ENCODE data around the gene TSNAX. TPM values are rescaled to one million over a fixed set of nuclear protein-coding genes. Genes with fewer than 3 reads are reported as not detected.
"Not testable (repeated sequence)": the region's sequence is repeated elsewhere in the genome, so short reads cannot be mapped to it uniquely, and the experiment has no call there.

The TSNAX gene
- polyA plus RNA-seq (ENCODE audit: insufficient read length in 4 of 4), result 10 to 100 TPM; 47.0 to 63.9 (median 55.2) TPM

- peak; percentile 92 to 96 (median 92) for DNase-seq (ENCODE audit: low read depth in 4 of 4, low spot score in 2 of 4)
These were observed at the start of gene TSNAX for GRCh38 chr1:231528172-231529029. TSNAX (plus strand) TSS chr1:231528669; CDS start chr1:231528811, 142 bp downstream.

GRCh38 chr1:231478811-231479210, 49.7 kb upstream of the TSNAX start:
- no peak for DNase-seq (ENCODE audit: low read depth in 4 of 4, low spot score in 2 of 4)

DNA sequence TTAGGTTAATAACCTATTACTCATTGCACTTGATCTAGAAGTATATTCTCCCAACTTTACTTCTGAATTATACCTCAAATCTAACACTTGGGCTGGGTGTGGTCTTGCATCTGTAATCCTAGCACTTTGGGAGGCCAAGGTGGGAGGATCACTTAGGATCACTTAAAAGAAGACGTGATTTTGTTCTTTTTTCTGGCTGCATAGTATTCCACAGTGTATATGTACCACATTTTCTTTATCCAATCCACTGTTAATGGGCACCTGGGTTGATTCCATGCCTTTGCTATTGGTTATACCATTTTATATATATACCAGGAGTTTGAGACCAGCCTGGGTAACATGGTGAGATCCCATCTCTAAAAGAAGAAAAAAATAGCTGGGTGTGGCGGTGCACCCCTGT, 48.5 kb upstream of the TSNAX start:
- DNase-seq (ENCODE audit: low read depth in 4 of 4, low spot score in 2 of 4), result no peak

GRCh38 chr1:231481289-231481688, 47.2 kb upstream of the TSNAX start:
- no peak for DNase-seq (ENCODE audit: low read depth in 4 of 4, low spot score in 2 of 4)

DNA sequence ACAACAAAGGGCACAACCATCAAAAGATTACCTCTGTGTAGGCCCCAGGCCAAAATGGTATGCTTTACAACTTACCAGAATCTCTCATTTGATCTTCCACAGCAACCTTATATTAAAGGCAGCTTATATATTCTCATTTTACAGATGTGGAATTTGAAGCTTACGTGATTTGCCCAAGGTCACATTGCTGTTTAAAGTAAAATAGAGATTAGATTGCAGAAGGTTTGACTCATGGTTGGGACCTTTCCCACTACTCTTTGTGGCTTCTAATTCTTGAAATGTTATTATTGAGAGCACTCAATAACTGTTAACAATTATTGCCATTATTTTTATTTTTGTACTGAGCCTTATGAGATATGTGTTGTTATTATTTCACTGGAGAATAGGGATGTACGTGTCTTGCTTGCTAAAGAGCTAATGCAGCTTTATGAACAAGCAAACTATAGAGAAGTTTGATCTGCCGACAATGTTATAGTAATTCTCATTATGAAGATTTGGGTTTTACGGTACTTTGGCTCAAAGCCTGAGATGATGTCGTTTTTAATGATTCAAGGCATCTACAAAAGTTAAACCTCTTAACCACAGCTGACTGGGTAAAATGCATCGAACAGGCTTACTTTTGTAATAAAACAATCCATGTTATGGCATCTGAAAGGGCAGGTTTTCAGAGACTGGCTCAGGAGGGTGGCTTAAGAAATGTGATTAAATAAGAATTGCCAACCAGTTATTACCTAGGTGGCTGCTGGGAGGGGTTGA, 43.3 kb upstream of the TSNAX start:
- DNase-seq (ENCODE audit: low read depth in 4 of 4, low spot score in 2 of 4), result no peak

- DNase-seq (ENCODE audit: low read depth in 4 of 4, low spot score in 2 of 4), result no peak
These were observed 41.5 kb upstream of the TSNAX start for GRCh38 chr1:231487019-231487418.

GRCh38 chr1:231487910-231488309, 40.6 kb upstream of the TSNAX start:
- no peak for DNase-seq (ENCODE audit: low read depth in 4 of 4, low spot score in 2 of 4)

DNA sequence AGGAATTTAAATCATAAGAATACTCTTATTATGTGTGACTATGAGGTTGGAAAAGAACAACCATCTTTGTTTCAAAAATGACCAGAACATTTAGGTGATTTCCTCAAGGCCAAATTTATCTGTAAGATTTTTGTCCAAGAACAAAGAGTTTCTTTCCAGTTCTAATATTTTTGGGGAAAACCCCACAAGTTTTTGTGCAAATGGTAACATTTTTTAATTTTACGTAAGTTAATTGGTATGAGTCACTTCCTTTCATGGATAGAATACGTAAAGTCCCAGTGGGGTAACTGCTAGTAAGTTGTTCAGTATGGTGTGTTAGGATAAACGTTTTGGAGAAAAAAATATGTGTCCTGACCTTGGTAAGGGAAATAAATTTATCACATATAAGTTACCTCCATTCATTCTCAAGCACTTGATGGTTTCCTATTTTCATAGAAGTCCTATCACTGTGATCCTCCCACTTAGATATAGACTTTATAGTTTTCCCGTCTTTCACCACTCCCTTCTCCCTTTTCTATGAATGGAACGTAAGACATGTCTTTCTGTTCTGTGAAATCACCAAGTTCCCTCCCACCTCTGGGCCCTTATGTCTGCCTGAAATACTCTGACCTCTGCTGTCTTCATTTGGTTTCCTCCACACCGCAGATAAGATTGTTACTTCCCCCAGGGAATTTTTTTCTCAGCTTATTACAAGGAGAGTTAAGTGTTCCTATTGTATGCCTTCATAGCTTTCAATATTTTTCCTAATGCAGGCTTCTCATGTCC, 34.9 kb upstream of the TSNAX start:
- no peak for DNase-seq (ENCODE audit: low read depth in 4 of 4, low spot score in 2 of 4)

DNA sequence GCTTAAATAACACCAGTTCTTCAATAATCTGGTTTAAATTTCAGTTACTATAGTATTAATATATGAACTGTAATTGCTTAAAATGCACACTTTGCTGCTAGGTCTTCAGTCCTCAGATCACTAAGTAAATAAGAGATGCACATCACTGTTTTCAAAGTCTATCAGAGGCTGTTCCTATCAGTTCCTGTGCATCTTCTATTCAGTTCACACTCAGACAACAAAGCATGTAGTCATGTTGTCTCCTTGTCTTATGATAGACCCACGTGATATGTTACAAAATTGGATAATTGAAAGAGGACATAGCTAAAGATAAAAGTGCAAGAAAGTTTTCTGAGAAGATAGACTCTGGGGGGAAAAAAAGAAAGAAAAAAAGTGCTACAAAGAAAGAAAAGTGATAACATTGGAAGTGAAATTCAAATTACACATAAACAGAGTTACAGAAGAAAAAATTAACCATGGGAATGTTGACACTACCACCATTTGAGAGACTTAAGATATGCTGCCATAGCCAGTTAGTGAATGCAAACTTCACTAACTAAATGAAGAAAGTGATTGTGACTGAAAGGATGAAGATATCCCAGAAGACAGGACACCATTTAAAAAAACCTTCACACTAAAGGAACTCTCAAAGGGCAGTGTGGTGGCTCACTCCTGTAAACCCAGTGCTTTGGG, 33.9 kb upstream of the TSNAX start:
- no peak for DNase-seq (ENCODE audit: low read depth in 4 of 4, low spot score in 2 of 4)

DNA sequence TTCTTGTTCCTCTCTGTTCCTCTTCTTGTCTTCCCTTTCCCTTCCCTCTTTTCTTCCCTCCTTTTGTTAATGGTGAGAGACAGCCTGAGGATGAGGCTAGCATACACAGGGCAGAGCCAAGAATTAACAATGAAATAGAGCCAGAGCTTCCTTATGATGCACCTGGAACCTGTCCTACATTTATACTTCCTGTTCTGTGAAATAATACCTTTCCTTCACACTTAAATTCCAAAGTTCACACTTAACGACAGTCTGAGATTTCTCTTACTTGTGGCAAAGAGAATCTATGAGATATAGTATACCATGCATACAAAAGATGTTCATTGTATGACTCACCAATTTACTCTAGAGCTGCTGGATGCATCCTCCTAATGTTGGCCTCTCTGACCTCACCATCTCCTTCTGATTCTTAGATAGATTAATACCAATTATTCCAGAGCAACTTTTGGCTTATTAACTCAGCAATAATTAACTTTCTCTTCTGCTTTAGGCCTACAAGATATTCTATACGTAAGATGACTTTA, 30.8 kb upstream of the TSNAX start:
- no peak for DNase-seq (ENCODE audit: low read depth in 4 of 4, low spot score in 2 of 4)

DNA sequence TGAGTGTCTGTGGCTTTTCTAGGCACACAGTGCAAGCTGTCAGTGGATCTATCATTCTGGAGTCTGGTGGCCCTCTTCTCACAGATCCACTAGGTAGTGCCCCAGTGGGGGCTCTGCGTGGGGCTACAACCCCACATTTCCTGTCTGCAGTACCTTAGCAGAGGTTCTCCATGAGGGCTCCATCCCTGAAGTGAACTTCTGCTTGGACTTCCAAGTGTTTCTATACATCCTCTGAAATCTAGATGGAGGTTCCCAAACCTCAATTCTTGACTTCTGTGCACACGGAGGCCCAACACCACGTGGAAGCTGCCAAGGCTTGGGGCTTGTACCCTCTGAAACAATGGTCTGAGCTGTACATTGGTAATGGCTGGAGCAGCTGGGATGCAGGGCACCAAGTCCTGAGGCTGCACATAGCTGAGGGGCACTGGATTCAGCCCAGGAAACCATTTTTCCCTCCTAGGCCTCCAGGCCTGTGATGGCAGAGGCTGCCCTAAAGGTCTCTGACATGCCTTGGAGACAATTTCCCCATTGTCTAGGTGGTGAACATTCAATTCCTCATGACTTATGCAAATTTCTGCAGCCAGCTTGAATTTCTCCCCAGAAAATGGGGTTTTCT, 29.2 kb upstream of the TSNAX start:
- no peak for DNase-seq (ENCODE audit: low read depth in 4 of 4, low spot score in 2 of 4)

GRCh38 chr1:231500666-231501065, 27.8 kb upstream of the TSNAX start:
- DNase-seq (ENCODE audit: low read depth in 4 of 4, low spot score in 2 of 4), result no peak

DNA sequence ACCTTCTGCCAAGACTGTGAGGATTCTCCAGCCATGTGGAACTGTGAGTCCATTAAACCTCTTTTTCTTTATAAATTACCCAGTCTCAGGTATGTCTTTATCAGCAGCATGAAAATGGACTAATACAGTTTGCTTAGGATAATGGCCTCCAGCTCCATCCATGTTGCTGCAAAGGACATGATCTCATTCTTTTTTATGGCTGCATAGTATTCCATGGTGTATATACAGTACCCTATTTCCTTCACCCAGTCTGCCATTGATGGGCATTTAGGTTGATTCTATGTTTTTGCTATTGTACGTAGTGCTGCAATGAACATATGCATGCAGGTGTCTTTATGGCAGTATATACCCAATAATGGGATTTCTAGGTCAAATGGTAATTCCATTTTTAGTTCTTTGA, 25.3 kb upstream of the TSNAX start:
- DNase-seq (ENCODE audit: low read depth in 4 of 4, low spot score in 2 of 4), result not testable (repeated sequence)

- DNase-seq (ENCODE audit: low read depth in 4 of 4, low spot score in 2 of 4), result no peak
These were observed 20.8 kb upstream of the TSNAX start for GRCh38 chr1:231507476-231508355.

DNA sequence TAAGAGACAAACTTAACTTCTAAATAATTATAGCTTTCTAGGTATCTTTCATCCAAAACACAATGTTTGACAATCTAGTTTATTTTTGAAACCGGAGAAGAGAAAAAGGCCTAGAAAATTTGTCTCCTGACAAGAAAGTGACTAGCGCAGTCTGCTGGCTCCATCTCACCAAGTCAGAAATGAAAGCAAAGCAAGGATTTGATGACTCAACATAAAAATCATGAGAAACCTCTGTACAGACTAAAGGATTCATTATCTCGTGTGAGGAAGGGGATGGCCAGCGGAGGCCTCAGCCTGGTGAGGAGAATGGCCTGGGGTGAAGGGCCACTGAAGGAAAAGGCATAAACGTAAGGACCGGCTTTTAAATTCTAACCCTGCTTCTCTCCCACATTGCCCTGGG, 20.0 kb upstream of the TSNAX start:
- DNase-seq (ENCODE audit: low read depth in 4 of 4, low spot score in 2 of 4), result no peak

DNA sequence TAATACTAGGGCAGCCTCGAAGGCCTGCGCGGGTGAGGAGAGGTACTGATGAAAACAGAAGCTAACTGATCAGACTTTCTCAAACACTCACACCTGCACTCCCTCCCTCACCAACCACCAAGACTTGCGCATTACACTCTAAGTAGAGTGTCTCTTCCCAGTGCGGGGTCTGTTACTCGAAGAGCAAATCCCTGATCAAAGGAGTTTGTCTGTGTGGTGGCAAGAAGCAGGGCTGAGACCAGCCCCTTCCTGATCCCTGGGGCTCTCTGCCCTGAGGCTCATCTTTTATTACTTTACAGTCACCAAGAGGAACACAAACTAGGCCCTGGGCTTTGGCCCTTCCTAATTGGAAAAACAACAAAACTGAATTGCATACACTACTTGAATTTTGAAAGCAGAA, 19.5 kb upstream of the TSNAX start:
- no peak for DNase-seq (ENCODE audit: low read depth in 4 of 4, low spot score in 2 of 4)

DNA sequence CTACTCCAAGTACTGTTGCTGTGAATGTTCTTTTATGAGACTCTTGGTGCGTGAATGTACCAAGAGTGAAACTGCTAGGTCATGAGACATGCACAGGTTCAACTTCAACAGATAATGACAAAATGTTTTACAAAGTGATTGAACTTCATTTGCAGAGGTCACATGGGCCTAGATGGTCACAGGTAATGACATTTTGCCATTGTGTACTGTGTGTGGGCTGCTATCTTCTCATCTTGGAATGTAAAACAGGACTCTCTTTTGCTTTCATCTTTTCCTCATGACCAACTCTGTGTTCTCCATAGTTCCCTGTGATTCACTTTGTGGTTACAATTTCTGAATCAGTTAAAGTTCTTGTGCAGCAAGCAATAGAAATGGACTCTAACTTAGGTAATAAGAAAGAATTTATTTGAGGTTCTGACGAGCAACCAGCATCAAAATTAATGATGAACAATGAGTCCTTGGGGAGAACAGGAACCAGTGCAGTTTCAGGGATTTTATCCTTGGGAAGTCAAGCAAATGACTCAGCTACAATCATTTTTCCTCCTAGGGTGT, 16.2 kb upstream of the TSNAX start:
- DNase-seq (ENCODE audit: low read depth in 4 of 4, low spot score in 2 of 4), result no peak

GRCh38 chr1:231515748-231516147, 12.7 kb upstream of the TSNAX start:
- DNase-seq (ENCODE audit: low read depth in 4 of 4, low spot score in 2 of 4), result no peak

DNA sequence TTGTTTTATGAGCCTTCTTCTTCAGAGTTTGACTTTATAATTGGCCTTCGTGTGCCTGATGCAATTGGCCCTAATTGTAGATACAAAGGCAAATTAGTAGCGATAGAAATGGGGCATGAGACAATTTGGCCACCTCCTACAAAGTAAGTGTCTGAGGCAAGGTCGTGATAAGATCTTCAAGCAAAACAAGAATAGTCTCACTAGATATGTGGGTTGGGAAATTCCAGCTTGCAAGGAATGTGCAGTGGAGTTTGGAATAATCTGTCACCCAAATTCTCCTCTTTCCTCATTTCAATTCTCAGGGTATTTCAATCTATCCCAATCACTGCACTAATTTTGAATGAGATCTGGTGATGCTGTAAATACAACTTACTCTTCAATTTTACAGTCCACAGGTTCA, 11.4 kb upstream of the TSNAX start:
- no peak for DNase-seq (ENCODE audit: low read depth in 4 of 4, low spot score in 2 of 4)

Measured in left renal cortex interstitium (tissue), 4 donors.